Loucy (cell line): ENCODE measurements around the gene NFKBIB.
"Not testable (repeated sequence)": the region's sequence is repeated elsewhere in the genome, so short reads cannot be mapped to it uniquely, and the experiment has no call there.

ENCODE experiments used
- CTCF ChIP-seq: fragments of 200-600 bp; sonication (generic); conservative IDR thresholded peaks from 2 replicates; pipeline ENCODE4 v1.5.1; 2014; ENCODE audit warnings: mild to moderate bottlenecking, antibody characterized with exemption, low read length
- EZH2phosphoT487 ChIP-seq: fragments of 200-600 bp; IDR thresholded peaks from 2 replicates; pipeline ENCODE4 v1.6.1; 2018; ENCODE audit warnings: antibody characterized with exemption, mild to moderate bottlenecking, moderate library complexity, borderline replicate concordance

- not testable (repeated sequence) for TF ChIP-seq CTCF, EZH2phosphoT487
Observed at GRCh38 chr19:38855751-38856150, 44.0 kb upstream of the NFKBIB start.
